ENCODE data around the gene BRAT1. TPM values are rescaled to one million over a fixed set of nuclear protein-coding genes. Genes with fewer than 3 reads are reported as not detected.

Gene BRAT1
- polyA plus RNA-seq, 1 experiment, result 6.2 TPM

DNA sequence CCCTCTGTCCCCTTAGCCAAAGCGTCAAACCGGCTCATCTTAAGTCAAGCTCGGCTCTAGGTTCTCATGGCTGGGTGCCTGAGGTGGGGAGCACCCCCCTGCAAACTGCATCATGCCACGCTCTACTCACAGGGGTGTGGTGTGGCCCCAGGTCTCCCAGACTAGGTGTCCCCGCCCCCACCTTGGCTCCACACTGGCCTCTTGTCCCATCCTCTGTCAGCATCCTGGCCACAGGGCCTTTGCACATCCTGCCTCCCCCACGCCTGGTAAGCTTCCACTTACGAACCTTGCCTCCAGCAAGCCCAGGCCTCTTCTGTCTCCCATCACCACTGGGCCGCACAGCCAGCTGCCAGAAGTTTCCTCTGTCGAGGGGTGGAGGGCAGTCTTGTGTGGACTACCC, 58.9 kb downstream of the BRAT1 start:
- no peak overlapping the region for H3K4me3 ChIP-seq (ENCODE audit: low read depth, low read length)
- peaks cover 3% of the 10 kb centered on the region; the same call in 1 of the 2 replicates for H3K9me3 ChIP-seq (ENCODE audit: control insufficient read depth, insufficient read depth, low read length)
- POLR2A ChIA-PET, result interaction anchor here (1.0 kb wide), 1 partner anchor 96 kb away, joined by 4 read pairs; no protein-coding TSS in a partner anchor
- DNase-seq (ENCODE audit: low read depth, low spot score), result no peak
- H3K27me3 ChIP-seq (ENCODE audit: control insufficient read depth, insufficient read depth, low read length), result peaks cover 13% of the 10 kb centered on the region
- TF ChIP-seq, protein P1, sequence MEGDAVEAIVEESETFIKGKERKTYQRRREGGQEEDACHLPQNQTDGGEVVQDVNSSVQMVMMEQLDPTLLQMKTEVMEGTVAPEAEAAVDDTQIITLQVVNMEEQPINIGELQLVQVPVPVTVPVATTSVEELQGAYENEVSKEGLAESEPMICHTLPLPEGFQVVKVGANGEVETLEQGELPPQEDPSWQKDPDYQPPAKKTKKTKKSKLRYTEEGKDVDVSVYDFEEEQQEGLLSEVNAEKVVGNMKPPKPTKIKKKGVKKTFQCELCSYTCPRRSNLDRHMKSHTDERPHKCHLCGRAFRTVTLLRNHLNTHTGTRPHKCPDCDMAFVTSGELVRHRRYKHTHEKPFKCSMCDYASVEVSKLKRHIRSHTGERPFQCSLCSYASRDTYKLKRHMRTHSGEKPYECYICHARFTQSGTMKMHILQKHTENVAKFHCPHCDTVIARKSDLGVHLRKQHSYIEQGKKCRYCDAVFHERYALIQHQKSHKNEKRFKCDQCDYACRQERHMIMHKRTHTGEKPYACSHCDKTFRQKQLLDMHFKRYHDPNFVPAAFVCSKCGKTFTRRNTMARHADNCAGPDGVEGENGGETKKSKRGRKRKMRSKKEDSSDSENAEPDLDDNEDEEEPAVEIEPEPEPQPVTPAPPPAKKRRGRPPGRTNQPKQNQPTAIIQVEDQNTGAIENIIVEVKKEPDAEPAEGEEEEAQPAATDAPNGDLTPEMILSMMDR (IDR thresholded peaks at IDR 0.05; ENCODE audit: low read depth, low read length), result no peak
- CTCF ChIA-PET, result interaction anchor here (0.6 kb wide), 1 partner anchor 310 kb away, joined by 4 read pairs; no protein-coding TSS in a partner anchor
- H3K27ac ChIP-seq (ENCODE audit: low read depth, low read length), result no peak overlapping the region

DNA sequence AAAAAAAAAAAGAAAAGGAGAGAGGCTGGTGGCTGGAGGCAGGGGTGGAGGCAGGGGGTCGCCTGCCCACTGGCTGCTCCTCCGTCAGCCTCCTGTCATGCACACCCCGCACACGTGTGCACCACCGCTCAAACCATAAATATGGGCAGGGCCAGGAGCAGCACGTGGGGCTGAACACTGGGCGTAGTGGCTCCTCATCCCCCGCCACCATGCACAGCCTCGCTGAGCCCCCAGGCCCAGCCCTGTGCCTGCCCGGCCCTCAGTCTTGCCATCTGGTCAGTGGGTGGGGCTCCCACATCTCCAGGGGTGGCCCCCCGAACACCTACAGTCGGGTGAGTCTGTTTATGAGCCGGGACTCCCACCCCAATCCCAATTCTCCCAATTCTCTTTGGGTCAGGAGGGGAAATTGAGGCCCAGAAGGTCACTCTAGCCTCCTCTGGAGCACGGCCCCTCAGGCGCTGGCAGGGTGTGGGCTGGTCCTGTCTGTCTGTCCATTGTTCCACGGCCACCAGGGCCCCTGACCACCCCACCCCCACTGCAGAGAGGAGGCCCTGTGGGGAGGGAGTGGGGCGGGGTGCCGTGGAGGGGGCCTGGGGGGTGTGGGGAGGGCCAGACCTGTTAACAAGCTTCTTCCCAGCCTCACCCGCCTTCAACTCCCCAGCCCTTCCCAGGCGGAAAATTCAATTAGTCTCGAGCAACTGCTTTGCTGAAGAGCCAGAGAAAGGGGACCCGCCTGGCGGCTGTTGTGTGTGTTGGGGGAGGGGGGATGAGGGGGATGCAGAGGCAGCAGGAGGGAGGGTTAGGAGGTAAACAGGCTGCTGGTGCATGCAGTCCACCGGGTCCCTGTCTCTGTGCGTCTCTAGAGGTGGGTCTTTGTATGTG, 59.7 kb downstream of the BRAT1 start:
- DNase-seq (ENCODE audit: low read depth, low spot score), result no peak
- TF ChIP-seq, protein P1 (IDR thresholded peaks at IDR 0.05; ENCODE audit: low read depth, low read length), result no peak
- POLR2A ChIA-PET, result interaction anchor here (1.0 kb wide), 1 partner anchor 96 kb away, joined by 4 read pairs; no protein-coding TSS in a partner anchor
- CTCF ChIA-PET, result no interaction called here
- Histone ChIP-seq H3K27me3 (ENCODE audit: control insufficient read depth, insufficient read depth, low read length) (peaks cover 13% of the 10 kb centered on the region), H3K9me3 (ENCODE audit: control insufficient read depth, insufficient read depth, low read length) (peaks cover 3% of the 10 kb centered on the region; the same call in 1 of the 2 replicates), H3K4me3 (ENCODE audit: low read depth, low read length) (no peak overlapping the region), H3K27ac (ENCODE audit: low read depth, low read length) (no peak overlapping the region)

DNA sequence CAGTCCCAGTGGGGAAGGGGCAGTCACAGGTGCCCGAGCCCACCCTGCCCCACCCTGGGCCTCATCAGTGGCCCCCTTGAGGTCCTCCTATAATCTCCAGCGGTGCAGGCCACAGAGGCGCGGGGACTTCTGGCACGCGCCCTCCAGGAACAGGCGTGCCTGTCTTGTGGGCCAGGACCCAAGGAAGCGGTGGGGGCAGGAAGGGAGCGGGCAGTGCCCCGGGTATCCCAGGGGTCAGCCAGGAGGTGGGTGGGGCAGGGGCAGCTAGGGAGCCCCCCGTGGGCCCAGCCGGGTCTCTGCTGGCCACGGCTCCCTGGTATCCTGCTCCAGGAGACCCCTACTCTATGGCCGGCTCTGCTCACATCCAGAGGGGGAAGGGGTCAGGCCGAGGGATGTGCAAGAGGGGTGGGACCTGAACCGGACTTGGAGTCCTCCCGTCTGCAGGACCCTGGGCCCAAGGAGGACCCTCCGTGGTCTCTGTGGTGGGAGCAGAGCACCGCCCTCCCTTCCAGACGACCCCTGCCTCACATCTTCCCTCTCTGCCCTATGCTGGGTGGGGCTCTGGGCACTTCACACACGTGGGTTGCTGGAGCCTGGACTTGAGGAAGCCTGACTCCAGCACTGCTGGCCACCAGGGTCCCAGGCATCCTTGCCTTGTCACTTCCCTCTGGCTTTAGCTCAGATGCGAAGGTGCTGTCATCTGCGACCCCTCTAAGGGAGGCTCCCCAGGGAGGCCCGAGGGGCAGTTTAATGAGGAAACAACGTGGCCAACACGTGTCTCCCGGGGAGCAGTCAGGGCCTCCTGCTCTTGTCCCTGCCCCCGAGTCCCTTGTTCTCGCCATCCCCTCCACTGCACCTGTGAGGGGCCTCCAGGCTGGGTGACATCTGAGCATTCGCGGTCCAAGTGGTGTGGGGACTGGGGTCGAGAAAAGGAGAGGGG, 60.9 kb downstream of the BRAT1 start:
- TF ChIP-seq, protein P1 (IDR thresholded peaks at IDR 0.05; ENCODE audit: low read depth, low read length), result no peak
- CTCF ChIA-PET, result no interaction called here
- no peak for DNase-seq (ENCODE audit: low read depth, low spot score)
- peaks cover 13% of the 10 kb centered on the region for H3K27me3 ChIP-seq (ENCODE audit: control insufficient read depth, insufficient read depth, low read length)
- POLR2A ChIA-PET, result no interaction called here
- H3K9me3 ChIP-seq (ENCODE audit: control insufficient read depth, insufficient read depth, low read length), result peaks cover 3% of the 10 kb centered on the region; the same call in 1 of the 2 replicates
- no peak overlapping the region for H3K27ac ChIP-seq (ENCODE audit: low read depth, low read length)
- no peak overlapping the region for H3K4me3 ChIP-seq (ENCODE audit: low read depth, low read length)

DNA sequence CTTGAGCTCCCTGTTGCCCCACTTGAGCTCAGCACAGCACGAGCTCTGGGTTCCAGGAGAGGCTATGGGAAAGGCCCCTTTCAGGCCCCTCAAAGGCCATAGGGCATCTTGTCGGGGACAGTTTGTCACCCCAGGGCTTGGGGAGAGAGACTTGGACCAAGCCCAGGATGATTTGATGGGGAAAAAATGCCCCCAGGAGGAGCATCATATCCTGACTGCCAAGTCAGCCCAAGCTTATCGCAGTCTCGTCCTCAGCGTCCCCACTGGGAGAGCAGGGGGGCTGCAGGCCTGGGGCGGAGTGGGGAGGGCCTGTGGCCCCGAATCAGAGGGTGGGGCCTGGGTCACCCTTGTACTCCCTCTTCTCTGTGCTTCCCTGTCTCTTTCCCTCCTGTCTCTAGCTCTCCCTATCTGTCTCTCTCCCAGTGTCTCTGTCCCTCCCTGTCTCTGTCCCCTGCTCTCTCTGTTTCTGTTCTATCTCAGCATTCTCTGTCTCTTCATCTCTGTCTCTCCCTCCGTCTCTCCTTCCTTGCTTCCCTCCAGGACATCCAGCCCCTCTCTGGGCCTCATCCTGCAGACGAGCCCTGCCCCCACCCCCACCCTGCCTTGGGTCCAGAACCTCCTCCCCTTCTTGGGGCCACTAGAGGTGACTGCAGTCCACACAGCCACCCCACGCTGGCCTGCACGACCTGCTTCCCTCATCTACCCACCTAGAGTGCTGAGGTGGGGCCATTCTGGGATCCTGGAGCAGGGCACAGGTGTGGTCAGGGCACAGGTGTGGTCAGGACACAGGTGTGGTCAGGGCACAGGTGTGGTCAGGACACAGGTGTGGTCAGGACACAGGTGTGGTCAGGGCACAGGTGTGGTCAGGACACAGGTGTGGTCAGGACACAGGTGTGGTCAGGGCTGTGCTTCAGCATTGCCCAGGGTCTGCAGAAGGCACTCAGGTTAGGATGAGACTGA, 61.8 kb downstream of the BRAT1 start:
- Histone ChIP-seq H3K27ac (ENCODE audit: low read depth, low read length) (no peak overlapping the region), H3K9me3 (ENCODE audit: control insufficient read depth, insufficient read depth, low read length) (peaks cover 3% of the 10 kb centered on the region; the same call in 1 of the 2 replicates), H3K4me3 (ENCODE audit: low read depth, low read length) (no peak overlapping the region), H3K27me3 (ENCODE audit: control insufficient read depth, insufficient read depth, low read length) (peaks cover 13% of the 10 kb centered on the region)
- TF ChIP-seq, protein P1 (IDR thresholded peaks at IDR 0.05; ENCODE audit: low read depth, low read length), result no peak
- no peak for DNase-seq (ENCODE audit: low read depth, low spot score)
- CTCF ChIA-PET, result interaction anchor here (1.1 to 1.4 kb wide), 2 partner anchors 15 to 24 kb away, joined by 4 read pairs; no protein-coding TSS in a partner anchor
- POLR2A ChIA-PET, result no interaction called here

Data from AG04450 (cell line).